Caco-2 (cell line): ENCODE data around the gene AGPS. TPM values are rescaled to one million over a fixed set of nuclear protein-coding genes. Genes with fewer than 3 reads are reported as not detected.
"Not testable (repeated sequence)": the region's sequence is repeated elsewhere in the genome, so short reads cannot be mapped to it uniquely, and the experiment has no call there.

Experiments
- BruUV-seq: library from RNA; stranded (reverse); fragments of 400-500 nt; replicated peaks from 2 replicates; lab custom pipeline; 2021; lab: Mats Ljungman, UMichigan
- CTCF ChIA-PET: fragments of 300-600 bp; sonication (Branson Sonifier 250); formaldehyde crosslinking; loops from one replicate; lab custom pipeline; 2022; ENCODE audit warnings: antibody characterized with exemption; lab: Charles Lee
- POLR2A ChIA-PET: fragments of 300-600 bp; sonication (Branson Sonifier 250); formaldehyde crosslinking; loops from one replicate; lab custom pipeline; 2022; ENCODE audit warnings: antibody characterized with exemption; lab: Charles Lee
- DNase-seq, 2 experiments: peaks; one replicate each; pipeline versions ENCODE4 v3.0.0 to v3.0.0-alpha.2; 2020 to 2022
- H3K27me3 ChIP-seq: replicated peaks from 2 replicates; pipeline ENCODE4 v1.6.0; 2011; ENCODE audit warnings: low read length; ENCODE audit not compliant: control insufficient read depth, insufficient read depth
- H3K36me3 ChIP-seq: 2 replicates; pipeline ENCODE4 v1.5.1; 2011; ENCODE audit warnings: low read length; ENCODE audit not compliant: control insufficient read depth, insufficient read depth
- H3K4me1 ChIP-seq: fragments of 250-450 bp; sonication (Bioruptor Pico); 2 replicates; pipeline ENCODE4 v1.5.1; 2020; ENCODE audit warnings: mild to moderate bottlenecking
- H3K4me3 ChIP-seq: 2 replicates; pipeline ENCODE4 v1.5.1; 2011; ENCODE audit warnings: low read depth, mild to moderate bottlenecking, control low read depth, low read length
- H3K9me3 ChIP-seq: fragments of 250-450 bp; sonication (Bioruptor Pico); 2 replicates; pipeline ENCODE4 v1.5.1; 2020; ENCODE audit warnings: mild to moderate bottlenecking, moderate library complexity
- H3K27ac Mint-ChIP-seq: one replicate; pipeline ENCODE4 v1.8.0; 2022; ENCODE audit warnings: mixed read lengths; ENCODE audit not compliant: unreplicated experiment
- H3K27me3 Mint-ChIP-seq: one replicate; pipeline ENCODE4 v1.8.0; 2022; ENCODE audit warnings: mixed read lengths; ENCODE audit not compliant: insufficient read depth, unreplicated experiment
- H3K36me3 Mint-ChIP-seq: one replicate; pipeline ENCODE4 v1.8.0; 2022; ENCODE audit warnings: mild to moderate bottlenecking, mixed read lengths; ENCODE audit not compliant: insufficient read depth, unreplicated experiment
- H3K4me1 Mint-ChIP-seq: one replicate; pipeline ENCODE4 v1.8.0; 2022; ENCODE audit warnings: low read depth, mixed read lengths; ENCODE audit not compliant: unreplicated experiment
- H3K4me3 Mint-ChIP-seq: one replicate; pipeline ENCODE4 v1.8.0; 2022; ENCODE audit warnings: mild to moderate bottlenecking, moderate library complexity, mixed read lengths; ENCODE audit not compliant: unreplicated experiment
- H3K9me3 Mint-ChIP-seq: one replicate; pipeline ENCODE4 v1.8.0; 2022; ENCODE audit warnings: mixed read lengths; ENCODE audit not compliant: unreplicated experiment
- CTCF ChIP-seq, 2 experiments: fragments of 200-600 bp in 1 of 2; IDR thresholded peaks; 1 replicate in 1 of 2; 2 replicates in 1 of 2; pipeline versions ENCODE4 v1.5.1 to v1.8.0; 2011 to 2022; ENCODE audit warnings: antibody characterized with exemption in 1 of 2, control low read depth in 1 of 2, inconsistent platforms in 1 of 2, low read depth in 1 of 2, low read length in 1 of 2, mild to moderate bottlenecking in 1 of 2, moderate library complexity in 1 of 2; ENCODE audit not compliant: insufficient read depth in 1 of 2, severe bottlenecking in 1 of 2, unreplicated experiment in 1 of 2
- intact Hi-C: fragments of 100-400 bp; cut with micrococcal nuclease; formaldehyde crosslinking; loops from one replicate; pipeline ENCODE4 v1.10.0; 2022; ENCODE audit not compliant: unreplicated experiment
- total RNA-seq: library from RNA; stranded (reverse); gene quantifications from 2 replicates; pipeline ENCODE4 v1.2.3, GENCODE V29; 2022

Gene AGPS
- total RNA-seq, 1 experiment from 2014 or later, result 105 TPM

- H3K36me3 Mint-ChIP-seq, result peaks cover 61% of the 10 kb centered on the region
- intact Hi-C loops, result no loop called here
- TF ChIP-seq CTCF (IDR thresholded peaks at IDR 0.05; ENCODE audit: insufficient read depth in 1 of 2, low read depth in 1 of 2, low read length in 1 of 2, severe bottlenecking in 1 of 2, unreplicated experiment in 1 of 2), result no peak
- no peaks in the 10 kb centered on the region for H3K27me3 ChIP-seq
- no peak overlapping the region for H3K4me3 ChIP-seq
- POLR2A ChIA-PET, result no interaction called here
- H3K9me3 Mint-ChIP-seq, result no peaks in the 10 kb centered on the region
- H3K27ac Mint-ChIP-seq, result no peak overlapping the region
- no peak for DNase-seq
- CTCF ChIA-PET, result no interaction called here
- H3K4me1 ChIP-seq, result no peaks in the 10 kb centered on the region
- no peaks in the 10 kb centered on the region for H3K9me3 ChIP-seq
- H3K4me3 Mint-ChIP-seq, result no peak overlapping the region
- peaks cover 1% of the 10 kb centered on the region; the same call in 1 of the 2 replicates for H3K36me3 ChIP-seq
- no TSS peak for BruUV-seq
- no peaks in the 10 kb centered on the region for H3K4me1 Mint-ChIP-seq
- no peaks in the 10 kb centered on the region for H3K27me3 Mint-ChIP-seq
These were observed 55.5 kb downstream of the AGPS start for GRCh38 chr2:177448031-177448430.

- no peak overlapping the region for H3K4me3 Mint-ChIP-seq
- Histone ChIP-seq H3K27me3 (no peaks in the 10 kb centered on the region), H3K9me3 (no peaks in the 10 kb centered on the region), H3K4me1 (no peaks in the 10 kb centered on the region), H3K36me3 (peaks cover 1% of the 10 kb centered on the region; the same call in 1 of the 2 replicates), H3K4me3 (no peak overlapping the region)
- CTCF ChIA-PET, result no interaction called here
- no TSS peak for BruUV-seq
- intact Hi-C loops, result no loop called here
- H3K9me3 Mint-ChIP-seq, result no peaks in the 10 kb centered on the region
- peaks cover 53% of the 10 kb centered on the region for H3K36me3 Mint-ChIP-seq
- no peak for TF ChIP-seq CTCF (IDR thresholded peaks at IDR 0.05; ENCODE audit: insufficient read depth in 1 of 2, low read depth in 1 of 2, low read length in 1 of 2, severe bottlenecking in 1 of 2, unreplicated experiment in 1 of 2)
- no peaks in the 10 kb centered on the region for H3K27me3 Mint-ChIP-seq
- no peak overlapping the region for H3K27ac Mint-ChIP-seq
- DNase-seq, result no peak
- H3K4me1 Mint-ChIP-seq, result peaks cover 4% of the 10 kb centered on the region
- POLR2A ChIA-PET, result no interaction called here
These were observed 56.6 kb downstream of the AGPS start for GRCh38 chr2:177449159-177449558.

GRCh38 chr2:177455187-177455586 is 62.6 kb downstream of the AGPS start:
- DNase-seq, result no peak
- no peak for TF ChIP-seq CTCF (IDR thresholded peaks at IDR 0.05; ENCODE audit: insufficient read depth in 1 of 2, low read depth in 1 of 2, low read length in 1 of 2, severe bottlenecking in 1 of 2, unreplicated experiment in 1 of 2)
- Mint-ChIP-seq H3K4me3 (no peak overlapping the region), H3K36me3 (peaks cover 68% of the 10 kb centered on the region), H3K4me1 (peaks cover 7% of the 10 kb centered on the region), H3K27me3 (no peaks in the 10 kb centered on the region), H3K27ac (no peak overlapping the region), H3K9me3 (peaks cover 13% of the 10 kb centered on the region)
- CTCF ChIA-PET, result no interaction called here
- no peak overlapping the region for H3K4me3 ChIP-seq
- no peaks in the 10 kb centered on the region for H3K4me1 ChIP-seq
- BruUV-seq, result no TSS peak
- H3K27me3 ChIP-seq, result no peaks in the 10 kb centered on the region
- intact Hi-C loops, result no loop called here
- no peaks in the 10 kb centered on the region; the same call in none of the 2 replicates for H3K36me3 ChIP-seq
- no peaks in the 10 kb centered on the region for H3K9me3 ChIP-seq
- POLR2A ChIA-PET, result no interaction called here

GRCh38 chr2:177459756-177460155 is 67.2 kb downstream of the AGPS start:
- H3K4me3 Mint-ChIP-seq, BruUV-seq, H3K27ac Mint-ChIP-seq, H3K27me3 ChIP-seq, H3K4me3 ChIP-seq, H3K4me1 ChIP-seq, H3K36me3 ChIP-seq, CTCF ChIA-PET, H3K27me3 Mint-ChIP-seq, POLR2A ChIA-PET, H3K9me3 ChIP-seq, H3K4me1 Mint-ChIP-seq, intact Hi-C loops, DNase-seq: not testable (repeated sequence)
- Mint-ChIP-seq H3K36me3 (peaks cover 70% of the 10 kb centered on the region), H3K9me3 (peaks cover 13% of the 10 kb centered on the region)
